ENCODE results near the gene ZDHHC24.
"Not testable (repeated sequence)": the region's sequence is repeated elsewhere in the genome, so short reads cannot be mapped to it uniquely, and the experiment has no call there.

Gene ZDHHC24

DNA sequence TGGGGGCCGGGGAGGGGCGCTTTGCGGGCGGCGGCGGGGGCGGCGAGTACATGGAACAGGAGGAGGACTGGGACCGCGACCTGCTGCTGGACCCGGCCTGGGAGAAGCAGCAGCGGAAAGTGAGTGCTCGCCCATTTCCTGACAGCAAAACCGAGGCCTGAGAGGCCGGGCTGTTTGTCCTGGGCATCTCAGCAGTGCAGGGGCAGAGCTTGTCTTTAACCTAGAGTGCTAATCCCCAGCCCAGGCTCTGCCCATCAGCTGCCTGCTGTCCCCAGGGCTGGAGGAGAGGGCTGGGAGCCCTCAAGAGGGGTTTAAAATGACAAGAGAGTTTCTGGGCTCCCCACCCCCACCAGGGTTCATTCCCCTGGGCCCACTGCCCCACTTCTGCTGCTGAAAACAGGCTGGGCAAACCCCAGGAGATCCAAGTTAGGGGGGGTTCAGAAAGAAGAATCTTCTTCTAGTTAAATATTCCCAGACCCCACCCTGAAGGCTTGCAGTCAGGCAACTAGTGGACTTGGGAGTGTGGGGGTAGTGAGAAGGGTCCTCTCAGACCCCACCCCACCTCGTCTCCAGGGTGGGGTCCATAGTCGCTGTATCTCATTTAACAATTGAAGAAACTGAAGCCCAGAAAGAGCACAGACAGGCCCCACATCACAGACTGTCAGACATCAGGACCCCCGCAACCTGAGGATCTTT is 1.3 kb upstream of the ZDHHC24 start:
- TF ChIP-seq, protein P1, sequence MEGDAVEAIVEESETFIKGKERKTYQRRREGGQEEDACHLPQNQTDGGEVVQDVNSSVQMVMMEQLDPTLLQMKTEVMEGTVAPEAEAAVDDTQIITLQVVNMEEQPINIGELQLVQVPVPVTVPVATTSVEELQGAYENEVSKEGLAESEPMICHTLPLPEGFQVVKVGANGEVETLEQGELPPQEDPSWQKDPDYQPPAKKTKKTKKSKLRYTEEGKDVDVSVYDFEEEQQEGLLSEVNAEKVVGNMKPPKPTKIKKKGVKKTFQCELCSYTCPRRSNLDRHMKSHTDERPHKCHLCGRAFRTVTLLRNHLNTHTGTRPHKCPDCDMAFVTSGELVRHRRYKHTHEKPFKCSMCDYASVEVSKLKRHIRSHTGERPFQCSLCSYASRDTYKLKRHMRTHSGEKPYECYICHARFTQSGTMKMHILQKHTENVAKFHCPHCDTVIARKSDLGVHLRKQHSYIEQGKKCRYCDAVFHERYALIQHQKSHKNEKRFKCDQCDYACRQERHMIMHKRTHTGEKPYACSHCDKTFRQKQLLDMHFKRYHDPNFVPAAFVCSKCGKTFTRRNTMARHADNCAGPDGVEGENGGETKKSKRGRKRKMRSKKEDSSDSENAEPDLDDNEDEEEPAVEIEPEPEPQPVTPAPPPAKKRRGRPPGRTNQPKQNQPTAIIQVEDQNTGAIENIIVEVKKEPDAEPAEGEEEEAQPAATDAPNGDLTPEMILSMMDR (IDR thresholded peaks at IDR 0.05; ENCODE audit: low read depth, low read length): no peak
- DNase-seq (ENCODE audit: low read depth in 2 of 2): no peak
- H3K4me3 ChIP-seq (replicated peaks in 1 of 2; ENCODE audit: low read depth in 2 of 2, low read length in 2 of 2): no peak overlapping the region

DNA sequence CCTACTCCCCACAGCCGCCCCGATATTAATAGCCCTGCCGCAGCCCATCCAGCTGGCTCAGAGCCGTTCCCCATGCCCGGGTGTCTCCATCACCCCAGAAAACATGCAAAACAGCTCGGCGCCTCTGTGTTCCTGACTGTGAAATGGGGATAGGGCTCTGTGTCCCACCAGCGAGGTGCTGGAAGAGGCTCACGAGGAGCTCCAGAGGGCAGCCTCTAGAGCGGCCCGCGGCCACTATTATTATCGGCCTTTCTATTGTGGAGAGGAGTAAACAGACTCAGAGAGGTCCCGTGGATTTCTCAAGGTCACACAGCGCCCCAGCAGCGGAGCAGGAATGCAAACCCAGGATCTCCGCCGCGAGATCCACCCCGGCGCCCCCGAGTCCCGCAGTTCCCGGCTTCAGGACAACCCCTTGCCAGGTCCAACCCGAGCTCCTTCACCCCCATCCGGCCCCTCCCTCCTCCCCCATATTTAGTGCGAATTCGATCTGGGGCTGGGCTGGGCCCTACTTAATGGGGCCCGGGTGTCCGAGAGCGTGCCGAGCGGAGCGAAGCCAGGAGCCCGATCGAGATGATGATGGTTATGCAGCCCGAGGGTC is 619 bp upstream of the ZDHHC24 start, which contains the start of gene ACTN3:
TSS of gene ACTN3 (plus strand) at position 536 of the 598 bp plus-strand sequence. CDS start at position 571, 35 bp downstream.
- TF ChIP-seq, protein P1 (IDR thresholded peaks at IDR 0.05; ENCODE audit: low read depth, low read length): no peak
- DNase-seq (ENCODE audit: low read depth in 2 of 2): peak in 1 of 2 donors; percentile 46
- H3K4me3 ChIP-seq (replicated peaks in 1 of 2; ENCODE audit: low read depth in 2 of 2, low read length in 2 of 2): peak within 1 kb of the TSS; percentile 65 to 76

DNA sequence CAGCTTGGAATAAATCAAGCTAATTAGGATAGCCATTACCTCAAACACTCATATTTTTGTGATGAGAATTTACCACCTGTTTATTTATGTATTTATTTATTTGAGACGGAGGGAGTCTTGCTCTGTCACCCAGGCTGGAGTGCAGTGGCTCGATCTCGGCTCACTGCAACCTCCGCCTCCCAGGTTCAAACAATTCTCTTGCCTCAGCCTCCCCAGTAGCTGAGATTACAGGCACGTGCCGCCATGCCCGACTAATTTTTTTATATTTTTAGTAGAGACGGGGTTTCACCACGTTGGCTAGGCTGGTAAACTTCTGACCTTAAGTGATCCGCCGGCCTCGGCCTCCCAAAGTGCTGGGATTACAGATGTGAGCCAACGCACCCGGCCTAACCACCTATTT is 896 bp downstream of the ZDHHC24 start:
- not testable (repeated sequence) for DNase-seq (ENCODE audit: low read depth in 2 of 2)
- peak overlapping the region; percentile 65 to 76 for H3K4me3 ChIP-seq (replicated peaks in 1 of 2; ENCODE audit: low read depth in 2 of 2, low read length in 2 of 2)

DNA sequence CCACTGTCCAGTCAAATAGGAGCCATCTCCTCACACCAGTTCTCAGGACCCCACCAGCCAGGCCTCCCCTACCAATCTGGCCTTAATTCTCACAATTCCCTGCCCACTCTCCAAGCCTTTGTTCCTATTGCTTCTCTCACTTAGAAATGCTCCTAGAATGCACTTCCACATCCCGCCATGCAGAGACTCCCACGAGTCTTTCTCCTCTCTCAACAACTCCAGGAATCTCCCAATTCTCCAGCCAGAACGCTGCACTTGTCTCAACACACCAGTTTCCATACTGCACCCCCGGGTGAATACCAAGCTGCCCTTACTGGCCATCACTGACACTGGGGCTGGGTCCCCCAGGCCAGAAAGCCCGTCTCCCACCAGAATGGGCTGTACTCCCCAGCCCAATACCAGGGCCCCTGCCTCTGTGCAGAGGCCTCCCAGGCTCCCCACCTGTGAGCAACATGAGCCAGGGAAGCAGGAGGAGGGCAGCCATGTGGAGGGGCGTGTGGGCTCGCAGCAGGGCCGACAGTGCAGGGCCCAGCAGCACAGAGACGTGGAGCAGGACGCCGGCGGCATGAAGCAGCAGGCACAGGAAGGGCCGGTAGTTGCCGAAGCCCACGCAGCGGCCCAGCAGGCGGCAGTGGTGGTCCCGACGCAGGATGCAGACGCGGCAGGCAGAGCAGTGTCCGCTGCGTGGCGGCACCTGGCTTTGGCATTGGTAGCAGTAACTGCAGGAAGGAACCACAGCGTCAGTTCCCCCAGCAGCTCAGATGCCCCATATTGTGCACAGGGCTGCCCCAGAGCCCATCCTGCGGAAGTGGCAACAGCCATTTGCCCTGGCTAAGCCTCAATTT is 2.4 kb downstream of the ZDHHC24 start:
- H3K4me3 ChIP-seq (replicated peaks in 1 of 2; ENCODE audit: low read depth in 2 of 2, low read length in 2 of 2): no peak overlapping the region
- peak; percentile 43 to 65 for DNase-seq (ENCODE audit: low read depth in 2 of 2)
- TF ChIP-seq, protein P1 (IDR thresholded peaks at IDR 0.05; ENCODE audit: low read depth, low read length): peak; percentile 54

DNA sequence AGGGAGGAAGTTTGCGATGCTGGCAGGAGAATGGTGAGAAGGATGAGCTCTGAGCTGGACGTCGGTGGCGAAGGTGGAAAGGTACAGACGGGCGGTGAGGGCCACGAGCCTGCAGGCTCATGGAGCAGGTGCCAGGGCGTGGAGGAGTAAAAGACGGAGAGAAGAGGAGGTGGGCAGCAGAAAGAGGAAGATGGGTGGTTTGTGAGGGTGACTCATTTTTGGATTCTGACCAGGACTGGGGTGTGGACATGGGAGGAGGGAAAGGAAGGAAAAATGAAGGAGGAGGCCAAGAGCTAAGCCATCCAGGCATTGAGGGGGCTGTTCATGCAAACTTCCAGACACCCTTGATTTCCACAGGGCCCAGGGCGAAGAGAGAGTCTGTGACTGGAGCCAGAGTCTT is 3.5 kb downstream of the ZDHHC24 start:
- TF ChIP-seq, protein P1 (IDR thresholded peaks at IDR 0.05; ENCODE audit: low read depth, low read length): no peak
- peak; percentile 19 to 37 for DNase-seq (ENCODE audit: low read depth in 2 of 2)
- no peak overlapping the region for H3K4me3 ChIP-seq (replicated peaks in 1 of 2; ENCODE audit: low read depth in 2 of 2, low read length in 2 of 2)

DNA sequence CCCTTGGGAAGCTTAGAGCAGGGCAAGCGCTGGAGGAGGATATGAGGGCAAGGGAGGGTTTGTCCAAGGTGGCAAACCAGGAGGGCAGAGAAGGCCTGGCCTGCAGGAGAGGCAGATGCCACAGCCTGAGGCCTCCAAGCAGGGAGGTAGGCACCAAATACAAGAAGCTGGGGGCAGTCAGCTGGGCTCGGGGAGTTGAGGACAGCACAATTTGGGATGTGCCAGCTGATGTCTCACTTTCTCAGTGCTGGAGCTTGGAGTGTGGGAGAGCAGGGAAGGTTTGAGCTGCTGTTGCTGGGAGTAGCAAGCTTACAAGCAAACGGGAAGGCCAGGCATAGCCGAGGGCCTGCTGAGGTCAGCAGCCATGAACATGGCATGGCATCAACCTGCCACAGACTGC is 4.0 kb downstream of the ZDHHC24 start:
- TF ChIP-seq, protein P1 (IDR thresholded peaks at IDR 0.05; ENCODE audit: low read depth, low read length): no peak

DNA sequence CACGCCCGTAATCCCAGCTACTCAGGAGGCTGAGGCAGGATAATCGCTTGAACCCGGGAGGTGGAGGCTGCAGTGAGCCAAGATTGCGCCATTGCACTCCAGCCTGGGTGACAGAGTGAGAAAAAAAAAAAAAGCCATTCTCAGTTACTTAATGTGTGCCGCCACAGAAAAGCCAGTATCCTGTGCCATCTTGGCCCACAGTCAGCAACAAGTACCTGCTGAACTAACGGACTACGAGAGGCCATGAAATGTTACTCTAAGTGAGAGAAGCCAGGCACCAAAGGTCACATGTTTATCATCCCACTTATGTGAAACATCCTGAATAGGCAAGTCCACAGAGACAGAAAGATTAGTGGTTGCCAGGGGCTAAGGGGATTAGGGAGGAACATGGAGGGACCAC is 5.2 kb downstream of the ZDHHC24 start:
- H3K4me3 ChIP-seq (replicated peaks in 1 of 2; ENCODE audit: low read depth in 2 of 2, low read length in 2 of 2); DNase-seq (ENCODE audit: low read depth in 2 of 2): not testable (repeated sequence)

More for the DNA sequence above, 4.0 kb downstream of the ZDHHC24 start:
- H3K4me3 ChIP-seq (replicated peaks in 1 of 2; ENCODE audit: low read depth in 2 of 2, low read length in 2 of 2): no peak overlapping the region
- DNase-seq (ENCODE audit: low read depth in 2 of 2): no peak
